GM12878 (cell line): ENCODE data around the gene DISP2. TPM values are rescaled to one million over a fixed set of nuclear protein-coding genes. Genes with fewer than 3 reads are reported as not detected.

ENCODE experiments used
- ATAC-seq: fragments of 200-7000 bp; cut with Tn5 transposase; 3 replicates; pipeline ENCODE4 v1.9.1; 2020; ENCODE audit warnings: mild to moderate bottlenecking, moderate library complexity
- BruUV-seq: library from RNA; stranded (reverse); fragments of 400-500 nt; replicated peaks from 2 replicates; lab custom pipeline; 2021; lab: Mats Ljungman, UMichigan
- CTCF ChIA-PET: fragments of 300-600 bp; sonication (Branson Sonifier 250); formaldehyde crosslinking; extraction: SDS; loops from one replicate; lab custom pipeline; 2021; ENCODE audit warnings: inconsistent platforms; lab: Yijun Ruan, JAX
- POLR2A ChIA-PET: fragments of 350-600 bp; formaldehyde crosslinking; extraction: SDS; loops from one replicate; lab custom pipeline; 2021; ENCODE audit warnings: inconsistent platforms; lab: Charles Lee
- RAD21 ChIA-PET: fragments of 300-600 bp; sonication (Branson Sonifier 250); formaldehyde crosslinking; loops from one replicate; lab custom pipeline; 2023; ENCODE audit warnings: antibody characterized with exemption; ENCODE audit not compliant: unreplicated experiment; lab: Charles Lee
- SMC1A ChIA-PET: fragments of 300-600 bp; sonication (Branson Sonifier 250); formaldehyde crosslinking; loops from one replicate; lab custom pipeline; 2023; ENCODE audit not compliant: unreplicated experiment, uncharacterized antibody; lab: Charles Lee
- DNase-seq: peaks from one replicate; pipeline ENCODE4 v3.0.0-alpha.2; 2011; ENCODE audit warnings: low read depth, low spot score
- FAIRE-seq: peaks from 3 replicates; lab custom pipeline; 2011; peaks lifted over from hg19 to GRCh38; lab: Jason Lieb, UNC
- H2AFZ ChIP-seq: 2 replicates; pipeline ENCODE4 v1.6.0; 2011; ENCODE audit warnings: low read depth, low read length, control low read depth; ENCODE audit not compliant: control insufficient read depth
- H3K27ac ChIP-seq: 2 replicates; pipeline ENCODE4 v1.5.1; 2011; ENCODE audit warnings: control low read depth; ENCODE audit not compliant: control insufficient read depth, insufficient read depth
- H3K27me3 ChIP-seq, 2 experiments: replicated peaks in 1 of 2; 2 replicates each; pipeline versions ENCODE4 v1.6.0 to v1.6.1; 2011; ENCODE audit warnings: low read length in 1 of 2; ENCODE audit not compliant: control insufficient read depth in 2 of 2, insufficient read depth in 2 of 2
- H3K36me3 ChIP-seq, 2 experiments: 2 replicates each; pipeline ENCODE4 v1.5.1; 2011; ENCODE audit warnings: low read length in 1 of 2; ENCODE audit not compliant: control insufficient read depth in 2 of 2, insufficient read depth in 2 of 2
- H3K4me1 ChIP-seq: 2 replicates; pipeline ENCODE4 v1.6.1; 2011; ENCODE audit warnings: mild to moderate bottlenecking, low read length, moderate library complexity, mixed read lengths; ENCODE audit not compliant: control insufficient read depth, insufficient read depth
- H3K4me2 ChIP-seq: 2 replicates; pipeline ENCODE4 v1.6.0; 2011; ENCODE audit warnings: control low read depth; ENCODE audit not compliant: control insufficient read depth, insufficient read depth
- H3K4me3 ChIP-seq: fragments of 200-600 bp; sonication (generic); 2 replicates; pipeline ENCODE4 v1.5.1; 2016
- H3K79me2 ChIP-seq: 2 replicates; pipeline ENCODE4 v1.6.0; 2011; ENCODE audit warnings: low read length; ENCODE audit not compliant: control insufficient read depth, insufficient read depth
- H3K9ac ChIP-seq: 2 replicates; pipeline ENCODE4 v1.8.0; 2011; ENCODE audit warnings: low read length, control low read depth, mixed read lengths; ENCODE audit not compliant: control insufficient read depth, insufficient read depth
- H3K9me3 ChIP-seq: replicated peaks from 3 replicates; pipeline ENCODE4 v1.5.1; 2011; ENCODE audit warnings: mild to moderate bottlenecking, low read length; ENCODE audit not compliant: control insufficient read depth, insufficient read depth
- H4K20me1 ChIP-seq: 2 replicates; pipeline ENCODE4 v1.6.0; 2011; ENCODE audit not compliant: control insufficient read depth, insufficient read depth
- ASH2L ChIP-seq: fragments of 300-600, 200-600 bp; sonication (generic); IDR thresholded peaks from 2 replicates; pipeline ENCODE4 v1.6.1; 2017; ENCODE audit warnings: low read depth, mild to moderate bottlenecking, borderline replicate concordance
- CHD2 ChIP-seq: IDR thresholded peaks from 2 replicates; pipeline ENCODE4 v1.6.1; 2011; ENCODE audit warnings: low read depth, low read length, improper control_type of control experiment, borderline replicate concordance
- HCFC1 ChIP-seq: fragments of 150-350 bp; IDR thresholded peaks from 2 replicates; pipeline ENCODE4 v1.6.1; 2014; ENCODE audit warnings: low read length
- KAT2A ChIP-seq: conservative IDR thresholded peaks from 2 replicates; pipeline ENCODE4 v1.6.1; 2011; ENCODE audit warnings: low read depth, low read length; ENCODE audit not compliant: control insufficient read depth
- WGBS: methylation state at CpG from one replicate; pipeline ENCODE4 v1.1.6; 2016; ENCODE audit warnings: low lambda C conversion rate; ENCODE audit not compliant: insufficient replicate concordance, insufficient coverage; ENCODE audit errors: missing lambda C conversion rate; 5-methylcytosine and 5-hydroxymethylcytosine counted together
- in situ Hi-C: fragments of 300-500 bp; cut with MboI; formaldehyde crosslinking; loops from 9 replicates; pipeline ENCODE4 v1.14.3; 2018; ENCODE audit warnings: mixed read lengths
- intact Hi-C: fragments of 100-400 bp; cut with micrococcal nuclease; formaldehyde crosslinking; loops from one replicate; pipeline ENCODE4 v1.14.2; 2022; ENCODE audit not compliant: unreplicated experiment
- polyA plus RNA-seq, 11 experiments: library from polyadenylated mRNA; depleted of rRNA in 4 of 11; unstranded in 6 of 11; stranded (reverse) in 5 of 11; fragments of >200 nt; fragmentation: Nextera tagmentation in 4 of 11; fragmentation: Illumina TruSeq in 1 of 11; extraction: Ambion mirVana in 4 of 11; extraction: Trizol in 1 of 11; gene quantifications; 1 replicate in 1 of 11; 2 replicates in 10 of 11; pipeline versions ENCODE4 v1.2.1 to v1.2.3, GENCODE V29; 2011 to 2016; ENCODE audit warnings: inconsistent platforms in 2 of 11, missing spikeins in 2 of 11, low read depth in 1 of 11
- total RNA-seq, 4 experiments: library from RNA; depleted of rRNA in 3 of 4; stranded (reverse); fragments of >200 nt in 3 of 4; fragmentation: Illumina TruSeq in 1 of 4; extraction: Trizol in 1 of 4; gene quantifications; 2 replicates each; pipeline versions ENCODE4 v1.2.1 to v1.2.3, GENCODE V29; 2013 to 2021
- TF ChIP-seq, protein P1 (sequence below): fragments of 450-650 bp; IDR thresholded peaks from 2 replicates; pipeline ENCODE4 v1.6.1; 2017; ENCODE audit warnings: mild to moderate bottlenecking, moderate library complexity
- TF ChIP-seq, protein P2 (sequence below): IDR thresholded peaks from 2 replicates; pipeline ENCODE4 v1.6.1; 2012; ENCODE audit warnings: mild to moderate bottlenecking, low read depth, low read length

DISP2 gene
- total and polyA plus RNA-seq, 10 of the 15 experiments (the other 5 are each of a cell fraction or from before 2014, with no cell fraction given) = under 0.01 to 0.20 (median 0.12) TPM; not detected in 7

DNA sequence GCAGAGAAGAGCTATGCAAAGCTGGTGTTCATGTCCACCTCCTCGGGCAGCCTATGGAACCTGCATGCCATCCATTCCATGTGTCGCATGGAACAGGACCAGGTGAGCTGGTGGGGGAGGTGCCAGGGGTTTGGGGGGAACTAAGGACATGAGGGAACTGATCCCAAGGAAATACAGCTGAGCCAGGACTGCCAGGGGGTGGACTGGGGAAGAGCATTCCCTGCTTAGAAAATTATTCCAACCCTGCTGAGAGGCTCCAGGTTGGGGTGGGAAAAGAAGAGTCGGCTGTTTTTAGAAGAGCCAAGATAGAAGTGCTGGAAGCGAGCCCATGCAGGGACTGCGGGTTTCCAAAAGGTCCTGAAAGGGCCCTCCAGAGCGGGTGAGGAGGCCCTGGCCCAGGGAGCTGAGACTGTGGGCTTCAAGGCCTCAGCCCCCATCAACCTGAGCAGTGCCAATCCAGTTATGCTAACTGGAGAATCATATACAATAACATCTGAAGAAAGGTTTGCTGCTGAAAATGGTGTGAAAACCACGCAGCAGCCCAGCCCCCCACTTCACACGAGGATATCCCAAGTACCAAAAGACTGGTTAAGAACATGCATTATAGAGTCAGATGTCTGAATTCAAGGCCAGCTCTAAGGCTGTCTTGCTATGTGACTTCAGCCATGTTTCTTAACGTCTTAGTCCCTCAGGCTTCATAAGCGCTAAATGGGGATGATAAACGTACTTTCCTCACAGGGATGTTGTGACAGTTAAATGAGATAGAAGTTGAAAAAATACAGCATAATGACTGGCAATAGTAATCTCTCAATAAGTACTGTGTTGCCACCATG is 7.8 kb downstream of the DISP2 start:
- H3K79me2 ChIP-seq = no peaks in the 10 kb centered on the region
- ChIA-PET SMC1A (interaction anchor here (0.8 to 1.3 kb wide), 3 partner anchors 10 to 24 kb away, joined by 3 to 5 read pairs (median 4); partner anchors contain the start of gene KNSTRN), RAD21 (interaction anchor here (1.2 to 1.4 kb wide), 2 partner anchors 21 to 42 kb away, joined by 3 to 4 read pairs; no protein-coding TSS in a partner anchor), CTCF (interaction anchor here (0.7 to 7.5 kb wide), 11 partner anchors 12 to 141 kb away, joined by 3 to 58 read pairs (median 4); partner anchors contain the start of genes CCDC9B and IVD), POLR2A (interaction anchor here (0.5 kb wide), 1 partner anchor 60 kb away, joined by 3 read pairs; no protein-coding TSS in a partner anchor)
- H3K27me3 ChIP-seq = peaks cover 0 to 2% of the 10 kb centered on the region in 2 experiments; a peak in 3 of 4 replicates
- no peak overlapping the region for H3K4me3 ChIP-seq
- in situ Hi-C loops = no loop called here
- H3K9ac ChIP-seq = no peak overlapping the region
- no peak overlapping the region for H2AFZ ChIP-seq
- no peaks in the 10 kb centered on the region for H3K36me3 ChIP-seq
- H3K27ac ChIP-seq = no peak overlapping the region
- H3K9me3 ChIP-seq = no peaks in the 10 kb centered on the region
- DNase-seq (no peak), ATAC-seq (no peak), FAIRE-seq (no peak)
- intact Hi-C loops = no loop called here
- no TSS peak for BruUV-seq
- no peak overlapping the region for H3K4me2 ChIP-seq
- no peaks in the 10 kb centered on the region for H4K20me1 ChIP-seq
- TF ChIP-seq, protein P1, sequence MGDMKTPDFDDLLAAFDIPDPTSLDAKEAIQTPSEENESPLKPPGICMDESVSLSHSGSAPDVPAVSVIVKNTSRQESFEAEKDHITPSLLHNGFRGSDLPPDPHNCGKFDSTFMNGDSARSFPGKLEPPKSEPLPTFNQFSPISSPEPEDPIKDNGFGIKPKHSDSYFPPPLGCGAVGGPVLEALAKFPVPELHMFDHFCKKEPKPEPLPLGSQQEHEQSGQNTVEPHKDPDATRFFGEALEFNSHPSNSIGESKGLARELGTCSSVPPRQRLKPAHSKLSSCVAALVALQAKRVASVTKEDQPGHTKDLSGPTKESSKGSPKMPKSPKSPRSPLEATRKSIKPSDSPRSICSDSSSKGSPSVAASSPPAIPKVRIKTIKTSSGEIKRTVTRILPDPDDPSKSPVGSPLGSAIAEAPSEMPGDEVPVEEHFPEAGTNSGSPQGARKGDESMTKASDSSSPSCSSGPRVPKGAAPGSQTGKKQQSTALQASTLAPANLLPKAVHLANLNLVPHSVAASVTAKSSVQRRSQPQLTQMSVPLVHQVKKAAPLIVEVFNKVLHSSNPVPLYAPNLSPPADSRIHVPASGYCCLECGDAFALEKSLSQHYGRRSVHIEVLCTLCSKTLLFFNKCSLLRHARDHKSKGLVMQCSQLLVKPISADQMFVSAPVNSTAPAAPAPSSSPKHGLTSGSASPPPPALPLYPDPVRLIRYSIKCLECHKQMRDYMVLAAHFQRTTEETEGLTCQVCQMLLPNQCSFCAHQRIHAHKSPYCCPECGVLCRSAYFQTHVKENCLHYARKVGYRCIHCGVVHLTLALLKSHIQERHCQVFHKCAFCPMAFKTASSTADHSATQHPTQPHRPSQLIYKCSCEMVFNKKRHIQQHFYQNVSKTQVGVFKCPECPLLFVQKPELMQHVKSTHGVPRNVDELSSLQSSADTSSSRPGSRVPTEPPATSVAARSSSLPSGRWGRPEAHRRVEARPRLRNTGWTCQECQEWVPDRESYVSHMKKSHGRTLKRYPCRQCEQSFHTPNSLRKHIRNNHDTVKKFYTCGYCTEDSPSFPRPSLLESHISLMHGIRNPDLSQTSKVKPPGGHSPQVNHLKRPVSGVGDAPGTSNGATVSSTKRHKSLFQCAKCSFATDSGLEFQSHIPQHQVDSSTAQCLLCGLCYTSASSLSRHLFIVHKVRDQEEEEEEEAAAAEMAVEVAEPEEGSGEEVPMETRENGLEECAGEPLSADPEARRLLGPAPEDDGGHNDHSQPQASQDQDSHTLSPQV = no peak
- no peak for TF ChIP-seq HCFC1
- TF ChIP-seq, protein P2, sequence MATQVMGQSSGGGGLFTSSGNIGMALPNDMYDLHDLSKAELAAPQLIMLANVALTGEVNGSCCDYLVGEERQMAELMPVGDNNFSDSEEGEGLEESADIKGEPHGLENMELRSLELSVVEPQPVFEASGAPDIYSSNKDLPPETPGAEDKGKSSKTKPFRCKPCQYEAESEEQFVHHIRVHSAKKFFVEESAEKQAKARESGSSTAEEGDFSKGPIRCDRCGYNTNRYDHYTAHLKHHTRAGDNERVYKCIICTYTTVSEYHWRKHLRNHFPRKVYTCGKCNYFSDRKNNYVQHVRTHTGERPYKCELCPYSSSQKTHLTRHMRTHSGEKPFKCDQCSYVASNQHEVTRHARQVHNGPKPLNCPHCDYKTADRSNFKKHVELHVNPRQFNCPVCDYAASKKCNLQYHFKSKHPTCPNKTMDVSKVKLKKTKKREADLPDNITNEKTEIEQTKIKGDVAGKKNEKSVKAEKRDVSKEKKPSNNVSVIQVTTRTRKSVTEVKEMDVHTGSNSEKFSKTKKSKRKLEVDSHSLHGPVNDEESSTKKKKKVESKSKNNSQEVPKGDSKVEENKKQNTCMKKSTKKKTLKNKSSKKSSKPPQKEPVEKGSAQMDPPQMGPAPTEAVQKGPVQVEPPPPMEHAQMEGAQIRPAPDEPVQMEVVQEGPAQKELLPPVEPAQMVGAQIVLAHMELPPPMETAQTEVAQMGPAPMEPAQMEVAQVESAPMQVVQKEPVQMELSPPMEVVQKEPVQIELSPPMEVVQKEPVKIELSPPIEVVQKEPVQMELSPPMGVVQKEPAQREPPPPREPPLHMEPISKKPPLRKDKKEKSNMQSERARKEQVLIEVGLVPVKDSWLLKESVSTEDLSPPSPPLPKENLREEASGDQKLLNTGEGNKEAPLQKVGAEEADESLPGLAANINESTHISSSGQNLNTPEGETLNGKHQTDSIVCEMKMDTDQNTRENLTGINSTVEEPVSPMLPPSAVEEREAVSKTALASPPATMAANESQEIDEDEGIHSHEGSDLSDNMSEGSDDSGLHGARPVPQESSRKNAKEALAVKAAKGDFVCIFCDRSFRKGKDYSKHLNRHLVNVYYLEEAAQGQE = no peak
- no peak for TF ChIP-seq KAT2A
- TF ChIP-seq CHD2 = no peak
- TF ChIP-seq ASH2L = no peak
- 43% methylated on average over 11 of the region's 11 CpGs for WGBS
- H3K4me1 ChIP-seq = peaks cover 8% of the 10 kb centered on the region
